ENCODE measurements around the gene CDK19. TPM values are rescaled to one million over a fixed set of nuclear protein-coding genes. Genes with fewer than 3 reads are reported as not detected.

CDK19 gene
- total RNA-seq, 1 experiment from 2014 or later = 9.2 TPM

DNA sequence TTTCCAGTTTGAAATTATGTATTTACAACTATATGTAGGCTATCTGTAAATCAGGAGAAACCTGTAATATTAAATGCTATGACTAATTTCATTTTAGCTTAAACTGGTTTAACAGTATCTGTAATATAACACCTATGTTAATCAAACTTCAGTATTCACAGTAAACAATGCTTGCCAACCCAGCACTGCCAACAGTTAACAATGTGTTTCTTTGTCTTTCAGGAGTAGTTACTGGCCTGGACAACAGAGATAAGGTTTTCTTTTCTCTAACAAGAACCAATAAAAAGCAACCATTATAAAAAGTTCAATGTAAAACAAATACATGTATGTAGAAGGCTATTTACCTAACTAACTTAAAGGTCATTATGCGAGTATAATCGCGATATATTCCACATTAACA is 158.8 kb downstream of the CDK19 start:
- in situ Hi-C loops (cut with HindIII; ENCODE audit: low pct_unique_long_range_greater_than_20kb, low sequenced_read_pairs) = no loop called here
- DNase-seq (ENCODE audit: low read depth, low spot score) = peak; percentile 40

DNA sequence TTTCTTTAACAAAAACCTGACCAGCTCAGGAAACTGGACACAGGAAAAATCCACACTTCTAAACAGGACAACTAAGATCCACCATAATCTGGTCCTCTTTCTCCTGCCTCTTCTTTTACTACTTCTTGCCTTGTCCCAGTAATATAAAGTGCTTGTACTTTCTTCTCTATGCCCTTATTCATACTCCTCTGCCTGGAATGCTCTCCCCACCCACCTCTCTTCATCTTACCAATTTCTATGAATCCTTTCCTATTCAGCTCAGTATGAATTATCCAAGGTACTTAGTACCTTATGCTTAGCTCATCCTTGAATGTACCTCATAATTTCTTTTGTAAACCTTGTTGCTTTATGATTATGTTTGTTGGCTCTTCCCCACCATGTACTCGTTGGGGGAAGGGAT is 159.4 kb downstream of the CDK19 start:
- in situ Hi-C loops (cut with HindIII; ENCODE audit: low pct_unique_long_range_greater_than_20kb, low sequenced_read_pairs) = no loop called here
- no peak for DNase-seq (ENCODE audit: low read depth, low spot score)

DNA sequence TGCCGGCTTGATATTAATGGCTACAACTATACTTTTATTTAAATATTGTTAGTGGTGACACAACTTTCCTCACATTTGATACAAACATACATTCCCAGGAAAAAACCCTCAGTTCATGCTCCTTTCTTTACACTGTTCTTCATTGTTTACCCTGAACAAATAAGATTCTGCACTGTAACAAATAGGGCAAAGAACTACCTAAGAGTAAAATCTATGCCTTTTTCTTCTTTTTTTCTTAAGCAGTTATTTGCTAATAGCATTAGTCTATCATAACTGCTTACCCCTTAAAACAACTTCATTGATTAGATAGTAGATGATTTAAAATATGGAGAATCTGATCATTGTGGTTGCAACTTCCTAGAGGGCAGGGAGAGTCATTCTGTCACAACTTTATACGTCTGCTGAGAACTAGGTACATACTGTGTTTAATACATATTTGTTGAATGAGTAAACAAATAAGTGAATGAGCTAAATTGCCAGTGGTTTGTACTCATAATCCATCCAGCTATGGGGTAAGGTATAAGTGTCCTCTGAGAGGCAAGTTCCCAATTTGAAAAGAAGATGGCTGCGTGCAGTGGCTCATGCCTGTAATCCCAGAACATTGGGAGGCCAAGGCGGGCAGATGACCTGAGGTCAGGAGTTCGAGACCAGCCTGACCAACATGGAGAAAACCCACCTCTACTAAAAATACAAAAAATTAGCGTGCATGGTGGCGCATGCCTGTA is 161.0 kb downstream of the CDK19 start:
- in situ Hi-C loops (cut with HindIII; ENCODE audit: low pct_unique_long_range_greater_than_20kb, low sequenced_read_pairs) = no loop called here
- DNase-seq (ENCODE audit: low read depth, low spot score) = no peak

DNA sequence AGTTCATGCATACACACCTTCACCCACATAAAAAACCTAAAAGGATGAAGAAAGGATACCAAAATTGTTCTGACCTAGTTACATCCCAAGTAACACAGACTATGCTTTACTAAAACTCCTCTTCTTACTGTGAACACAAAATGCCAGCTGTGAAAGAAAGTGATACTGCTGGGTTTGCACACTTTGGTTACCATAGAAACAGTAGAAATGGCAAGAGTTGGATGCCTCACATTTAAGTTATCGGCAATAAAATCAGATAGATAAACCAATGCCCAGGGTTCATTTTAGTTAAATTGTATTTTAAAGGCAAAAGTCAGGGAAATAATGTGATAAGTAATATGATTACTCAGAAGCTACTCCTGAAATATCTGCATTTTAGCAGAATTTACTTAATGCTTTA is 161.9 kb downstream of the CDK19 start:
- in situ Hi-C loops (cut with HindIII; ENCODE audit: low pct_unique_long_range_greater_than_20kb, low sequenced_read_pairs) = no loop called here
- DNase-seq (ENCODE audit: low read depth, low spot score) = no peak

DNA sequence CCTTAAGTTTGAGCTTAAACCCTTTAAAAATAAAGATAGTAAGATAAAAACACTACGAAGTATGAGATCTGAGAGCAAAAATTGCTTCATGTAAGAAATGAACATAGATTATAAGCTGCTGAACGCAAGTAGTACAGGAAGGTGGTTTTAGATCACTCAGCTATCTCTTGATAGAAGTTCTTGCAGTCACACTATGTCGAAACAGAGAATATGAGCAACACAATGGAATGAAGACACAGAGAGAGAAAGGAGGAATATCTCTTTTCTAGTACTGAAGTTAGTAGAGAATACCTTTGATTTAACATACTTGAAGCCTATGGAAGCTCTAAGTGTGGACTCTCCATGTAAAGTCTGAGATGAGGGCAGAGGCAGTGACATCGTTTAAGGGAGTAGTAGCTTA is 162.7 kb downstream of the CDK19 start:
- in situ Hi-C loops (cut with HindIII; ENCODE audit: low pct_unique_long_range_greater_than_20kb, low sequenced_read_pairs) = no loop called here
- no peak for DNase-seq (ENCODE audit: low read depth, low spot score)

DNA sequence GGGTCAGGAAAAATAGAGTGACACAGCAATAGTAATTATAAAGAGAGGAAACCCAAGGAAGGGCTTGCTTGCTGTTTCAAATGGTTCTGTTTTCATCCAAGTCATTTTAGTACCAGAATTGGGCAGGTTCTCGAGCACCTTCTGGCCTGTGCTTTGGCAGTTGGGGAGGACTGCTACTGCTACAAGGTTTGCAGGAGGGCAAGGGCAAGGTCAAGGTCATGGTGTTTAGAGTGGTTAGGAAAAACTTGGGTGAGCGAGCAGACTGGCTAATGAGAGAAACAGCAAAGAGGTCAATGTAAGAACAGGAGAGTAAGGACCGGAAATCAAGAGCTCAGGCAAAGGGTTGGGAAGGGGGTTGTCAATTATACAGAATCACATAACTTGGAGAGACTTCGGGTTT is 164.5 kb downstream of the CDK19 start:
- in situ Hi-C loops (cut with HindIII; ENCODE audit: low pct_unique_long_range_greater_than_20kb, low sequenced_read_pairs) = no loop called here
- DNase-seq (ENCODE audit: low read depth, low spot score) = no peak

DNA sequence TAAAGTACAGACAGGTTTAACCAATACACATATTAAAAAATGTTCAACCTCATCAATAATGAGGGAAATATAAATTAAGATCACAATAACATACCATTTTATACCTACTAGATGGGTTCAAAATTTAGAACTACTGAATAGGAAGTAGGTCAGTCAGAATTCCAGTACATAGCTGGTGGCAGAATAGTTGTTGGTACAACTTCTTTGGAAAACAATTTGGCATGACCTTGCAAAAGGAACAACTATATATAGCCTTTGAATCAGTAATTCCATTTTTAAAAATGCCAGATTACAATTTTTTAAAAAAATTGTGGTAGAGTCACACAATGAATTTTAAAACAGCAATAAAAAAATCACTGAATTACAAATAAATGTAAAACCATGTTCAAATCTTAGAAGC is 165.6 kb downstream of the CDK19 start:
- no peak for DNase-seq (ENCODE audit: low read depth, low spot score)
- in situ Hi-C loops (cut with HindIII; ENCODE audit: low pct_unique_long_range_greater_than_20kb, low sequenced_read_pairs) = no loop called here

DNA sequence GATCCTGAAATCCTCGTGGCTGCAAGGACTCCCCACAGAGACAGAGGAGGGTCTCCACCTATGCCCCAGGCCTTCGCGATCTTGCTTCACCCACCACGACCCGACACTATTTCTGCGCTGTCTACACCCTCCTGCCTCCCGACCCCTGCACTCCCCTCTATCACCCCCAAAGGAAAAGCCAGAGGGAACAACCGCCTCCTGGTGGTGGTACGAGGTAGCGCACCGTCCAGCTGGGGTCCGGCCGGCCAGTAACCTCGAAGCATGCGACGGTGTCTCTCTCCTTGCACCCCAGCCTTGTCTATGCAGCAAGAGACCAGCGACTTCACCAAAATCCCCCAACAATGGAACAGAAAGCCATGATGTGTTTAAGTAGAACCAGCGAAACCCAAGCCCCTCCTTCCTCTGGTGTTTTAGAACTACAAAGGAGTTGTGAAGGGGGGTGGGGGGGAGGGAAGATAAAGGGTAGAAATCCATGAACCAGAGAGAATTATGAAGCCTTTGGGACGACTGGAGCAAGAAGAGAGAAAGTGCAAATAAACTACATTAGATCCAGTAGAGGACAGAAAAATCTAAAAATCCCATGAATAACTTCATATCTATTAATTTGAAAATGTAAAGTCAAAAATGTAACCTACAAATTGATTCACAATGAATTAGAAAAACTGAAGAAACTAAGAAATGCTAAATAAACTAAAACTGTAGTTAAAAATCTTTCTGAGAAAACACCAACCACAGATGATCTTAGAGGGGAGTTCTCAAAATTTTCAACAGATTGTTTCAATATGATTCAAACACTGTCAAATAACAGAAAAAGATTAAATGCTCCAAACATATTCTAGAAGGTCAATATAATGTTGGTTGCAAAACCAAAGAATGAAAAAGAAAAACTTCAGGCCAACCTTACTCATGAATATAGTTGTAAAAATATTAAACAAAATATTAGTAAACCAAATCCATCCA is 168.0 kb downstream of the CDK19 start:
- in situ Hi-C loops (cut with HindIII; ENCODE audit: low pct_unique_long_range_greater_than_20kb, low sequenced_read_pairs) = no loop called here

DNA sequence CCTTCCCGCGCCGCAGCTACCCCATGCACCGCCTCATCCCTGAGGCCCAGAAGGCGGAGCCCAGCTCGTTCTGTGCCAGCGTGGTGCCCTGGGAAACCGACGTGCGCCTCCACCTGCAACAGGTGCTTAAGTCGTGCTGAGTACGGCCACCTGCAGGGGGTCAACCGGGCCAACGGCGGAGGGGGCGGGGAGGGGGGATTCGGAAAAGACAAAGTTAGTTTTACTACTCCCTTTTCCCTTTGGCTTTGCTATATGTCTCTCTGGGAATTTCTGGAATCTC is 168.9 kb downstream of the CDK19 start:
- in situ Hi-C loops (cut with HindIII; ENCODE audit: low pct_unique_long_range_greater_than_20kb, low sequenced_read_pairs) = no loop called here
- DNase-seq (ENCODE audit: low read depth, low spot score) = no peak

More for the DNA sequence above, 168.0 kb downstream of the CDK19 start:
- DNase-seq (ENCODE audit: low read depth, low spot score) = no peak

DNA sequence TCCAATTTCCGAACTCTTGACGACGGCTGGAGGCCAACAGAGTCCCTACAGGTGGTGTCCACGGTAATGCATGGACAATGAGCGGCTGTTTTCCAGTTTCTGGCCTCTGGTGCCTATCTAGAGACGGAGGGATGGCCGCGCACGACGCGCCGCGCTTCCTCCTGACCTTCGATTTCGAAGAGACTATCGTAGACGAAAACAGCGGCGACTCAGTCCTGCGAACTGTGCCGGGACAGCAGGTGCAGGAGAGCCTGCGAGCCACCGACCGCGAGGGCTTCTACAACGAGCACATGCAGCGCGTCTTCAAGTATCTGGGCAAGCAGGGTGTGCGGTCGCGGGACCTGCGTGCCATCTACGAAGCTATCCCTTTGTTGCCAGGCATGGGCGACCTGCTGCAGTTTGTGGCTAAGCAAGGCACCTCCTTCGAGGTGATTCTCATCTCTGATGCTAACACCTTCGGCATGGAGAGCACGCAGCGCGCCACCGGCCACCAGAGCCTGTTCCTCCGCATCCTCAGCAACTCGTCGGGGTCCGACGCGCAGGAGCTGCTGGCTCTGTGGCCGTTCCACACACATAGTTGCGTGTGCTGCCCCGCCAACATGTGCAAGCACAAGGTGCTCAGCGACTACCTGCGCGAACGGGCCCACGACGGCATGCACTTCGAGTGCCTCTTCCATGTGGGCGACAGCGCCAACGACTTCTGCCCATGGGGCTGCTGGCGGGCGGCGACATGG is 169.4 kb downstream of the CDK19 start:
- no peak for DNase-seq (ENCODE audit: low read depth, low spot score)
- in situ Hi-C loops (cut with HindIII; ENCODE audit: low pct_unique_long_range_greater_than_20kb, low sequenced_read_pairs) = no loop called here

DNA sequence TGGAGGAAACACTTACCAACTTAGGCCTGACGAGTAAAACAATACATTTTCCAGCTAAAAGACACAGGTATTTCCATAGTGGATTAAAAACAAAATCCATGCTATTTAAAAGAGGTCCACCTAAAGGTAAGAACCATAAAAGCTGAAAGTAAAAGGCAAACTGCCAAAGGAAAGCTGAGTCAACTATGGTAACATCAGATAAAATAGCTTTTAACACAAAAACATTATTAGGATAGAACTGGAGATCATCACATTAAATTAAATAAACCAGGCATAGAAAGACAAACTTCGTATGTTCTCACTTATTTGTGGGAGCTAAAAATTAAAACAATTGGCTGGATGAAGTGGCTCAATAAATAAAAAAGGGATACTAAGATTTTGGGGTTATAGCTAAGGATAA is 172.1 kb downstream of the CDK19 start:
- no peak for DNase-seq (ENCODE audit: low read depth, low spot score)
- in situ Hi-C loops (cut with HindIII; ENCODE audit: low pct_unique_long_range_greater_than_20kb, low sequenced_read_pairs) = no loop called here

DNA sequence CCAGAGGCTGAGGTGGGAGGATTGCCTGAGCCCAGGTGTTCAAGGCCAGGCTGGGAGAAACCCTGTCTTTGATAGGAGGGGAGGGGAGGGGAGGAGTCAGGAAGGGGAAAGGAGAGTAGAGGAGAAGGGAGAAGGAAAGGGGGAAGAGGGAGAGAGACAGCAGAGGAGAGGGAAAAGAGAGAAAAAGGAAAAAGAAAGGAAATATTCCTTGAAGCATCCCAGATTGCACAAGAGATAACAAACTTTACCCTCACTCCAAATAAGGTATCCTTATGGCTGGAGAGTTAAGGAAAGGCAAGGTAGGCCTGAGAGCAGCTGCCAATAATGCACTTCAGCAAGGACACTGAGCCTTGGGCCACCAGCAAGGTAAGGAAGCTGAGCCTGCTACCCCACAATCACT is 172.6 kb downstream of the CDK19 start:
- in situ Hi-C loops (cut with HindIII; ENCODE audit: low pct_unique_long_range_greater_than_20kb, low sequenced_read_pairs) = no loop called here
- DNase-seq (ENCODE audit: low read depth, low spot score) = no peak

DNA sequence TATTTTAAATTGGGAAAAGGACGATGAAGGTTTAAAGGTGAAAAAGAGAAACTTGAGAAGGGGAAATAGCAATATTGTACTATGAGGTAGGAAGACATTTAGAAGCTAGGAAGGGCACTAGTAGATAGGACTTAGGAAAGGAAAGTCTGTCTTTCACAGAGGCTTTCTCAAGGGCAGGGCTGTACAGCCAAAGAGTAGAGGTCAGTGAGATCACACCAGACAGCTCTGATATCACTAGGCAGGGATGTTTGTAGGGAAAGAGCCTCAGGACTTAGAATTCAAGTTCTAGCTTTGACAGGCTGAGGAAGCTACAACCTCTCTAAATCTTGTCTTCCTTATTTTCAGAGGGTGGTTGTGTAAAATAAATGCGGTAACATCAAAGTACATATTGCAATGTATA is 178.5 kb downstream of the CDK19 start:
- in situ Hi-C loops (cut with HindIII; ENCODE audit: low pct_unique_long_range_greater_than_20kb, low sequenced_read_pairs) = no loop called here
- DNase-seq (ENCODE audit: low read depth, low spot score) = no peak

DNA sequence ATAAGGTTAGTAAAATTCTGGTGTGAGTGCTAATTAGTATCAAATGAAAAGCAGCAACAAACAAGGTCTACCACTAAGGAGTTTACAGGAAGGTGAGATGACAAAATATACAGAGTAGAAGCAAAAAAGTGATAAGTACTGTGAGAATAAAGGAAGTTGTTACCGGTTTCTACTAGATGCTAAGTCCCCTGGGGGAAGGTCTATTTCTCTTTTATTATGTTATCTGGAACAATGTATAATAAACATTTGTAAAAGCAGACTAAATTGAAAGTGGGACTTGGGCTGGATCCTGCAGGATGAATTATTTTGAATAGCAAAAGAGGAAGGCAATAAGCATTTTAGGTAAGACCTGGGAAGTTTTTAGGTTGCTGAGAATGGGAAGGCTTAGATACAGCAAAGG is 180.2 kb downstream of the CDK19 start:
- in situ Hi-C loops (cut with HindIII; ENCODE audit: low pct_unique_long_range_greater_than_20kb, low sequenced_read_pairs) = no loop called here
- no peak for DNase-seq (ENCODE audit: low read depth, low spot score)

DNA sequence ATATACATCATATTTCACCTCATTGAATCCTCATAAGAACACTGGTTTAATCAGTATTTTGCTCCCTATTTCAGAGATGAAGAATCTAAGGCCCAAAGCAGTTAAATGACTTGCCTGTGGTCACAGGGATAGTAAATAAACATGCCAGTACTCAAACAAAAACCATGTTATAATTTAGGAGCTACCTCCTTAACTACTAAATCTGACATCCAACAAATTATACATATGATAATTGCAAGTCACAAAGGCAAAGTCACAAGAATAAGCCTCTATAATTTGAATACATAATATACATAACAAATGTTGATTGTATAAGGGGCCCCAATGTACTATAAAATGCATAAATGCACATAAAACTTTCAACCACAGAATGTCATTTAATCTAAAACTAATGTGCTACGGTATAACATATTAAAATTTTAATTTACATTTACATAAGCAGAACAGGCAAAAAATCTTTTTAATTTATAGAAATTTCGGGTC is 181.5 kb downstream of the CDK19 start:
- in situ Hi-C loops (cut with HindIII; ENCODE audit: low pct_unique_long_range_greater_than_20kb, low sequenced_read_pairs) = no loop called here
- DNase-seq (ENCODE audit: low read depth, low spot score) = no peak

DNA sequence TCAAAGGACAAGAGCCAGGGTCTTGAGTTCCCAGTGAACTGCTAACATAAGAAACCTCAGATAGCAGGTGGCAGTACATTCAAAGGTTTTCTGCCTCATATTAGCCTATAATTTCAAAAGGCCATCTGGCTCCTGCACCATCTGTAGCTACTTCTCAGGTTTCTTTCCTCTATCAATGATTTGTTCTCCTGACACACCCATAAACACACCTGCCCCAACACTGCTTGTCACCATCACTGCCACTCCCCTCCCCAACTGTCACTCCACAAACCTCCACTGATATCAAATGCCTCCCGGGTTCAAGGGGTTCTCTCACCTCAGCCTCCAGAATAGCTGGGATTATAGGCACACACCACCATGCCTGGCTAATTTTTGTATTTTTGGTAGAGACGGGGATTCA is 186.1 kb downstream of the CDK19 start:
- DNase-seq (ENCODE audit: low read depth, low spot score) = no peak
- in situ Hi-C loops (cut with HindIII; ENCODE audit: low pct_unique_long_range_greater_than_20kb, low sequenced_read_pairs) = no loop called here

DNA sequence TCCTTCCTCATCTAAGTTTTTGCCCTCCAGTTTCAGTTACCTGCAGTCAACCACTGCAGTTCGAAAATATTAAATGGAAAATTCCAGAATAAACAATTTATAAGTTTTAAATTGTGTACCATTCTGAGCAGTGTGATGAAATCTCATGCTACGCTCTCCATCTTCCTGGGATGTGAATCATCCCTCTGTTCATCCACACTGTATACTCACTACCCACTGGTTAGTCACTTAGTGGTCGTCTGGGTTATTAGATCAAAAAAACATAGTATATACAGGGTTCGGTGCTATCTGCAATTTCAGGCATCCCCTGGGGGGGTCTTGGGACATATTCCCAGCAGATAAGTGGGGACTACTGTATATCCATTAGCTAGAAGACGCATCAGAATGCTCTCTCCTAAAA is 186.9 kb downstream of the CDK19 start:
- in situ Hi-C loops (cut with HindIII; ENCODE audit: low pct_unique_long_range_greater_than_20kb, low sequenced_read_pairs) = no loop called here
- DNase-seq (ENCODE audit: low read depth, low spot score) = no peak

DNA sequence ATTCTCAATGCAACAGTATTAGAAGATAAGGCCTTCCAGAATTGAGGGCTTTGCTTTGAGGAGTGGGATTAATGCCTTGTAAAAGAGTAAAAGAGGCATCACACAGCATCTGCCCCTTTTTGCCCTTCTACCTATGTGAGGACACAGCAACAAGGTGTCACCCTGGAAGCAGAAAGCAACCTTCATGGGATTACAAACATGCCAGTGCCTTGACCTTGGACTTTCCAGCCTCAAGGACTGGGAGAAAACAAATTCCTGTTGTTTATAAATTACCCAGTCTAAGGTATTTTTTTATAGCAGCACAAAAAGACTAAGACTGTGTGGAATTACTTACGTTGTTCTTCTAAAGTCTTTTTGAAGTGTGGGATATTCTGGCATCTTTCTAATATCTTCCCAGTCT is 188.8 kb downstream of the CDK19 start:
- DNase-seq (ENCODE audit: low read depth, low spot score) = no peak
- in situ Hi-C loops (cut with HindIII; ENCODE audit: low pct_unique_long_range_greater_than_20kb, low sequenced_read_pairs) = no loop called here

Measured in SK-MEL-5 (cell line).